ENCODE measurements around the gene HMX3.

The HMX3 gene

GRCh38 chr10:123133541-123134342, 2.0 kb upstream of the HMX3 start:
- Histone ChIP-seq H3K36me3 (ENCODE audit: insufficient read depth, low read length) (no peaks in the 10 kb centered on the region), H3K9ac (ENCODE audit: low read depth, low read length) (no peak overlapping the region), H2AFZ (ENCODE audit: low read depth, low read length) (no peak overlapping the region), H3K27ac (ENCODE audit: low read length) (no peak overlapping the region), H3K4me2 (ENCODE audit: insufficient read depth, low read length) (no peak overlapping the region), H3K9me3 (ENCODE audit: insufficient read depth, low read length, severe bottlenecking) (no peaks in the 10 kb centered on the region), H3K4me1 (ENCODE audit: insufficient read depth, low read length) (no peaks in the 10 kb centered on the region), H3K79me2 (ENCODE audit: insufficient read depth, low read length) (no peaks in the 10 kb centered on the region), H4K20me1 (ENCODE audit: insufficient read depth, low read length) (0 out of 2 replicates have a peak, but pooled peaks cover 3% of the 10 kb centered on the region), H3K27me3 (ENCODE audit: insufficient read depth, low read length, poor library complexity) (peaks cover 5% of the 10 kb centered on the region), H3K4me3 (ENCODE audit: low read depth in 1 of 2, low read length in 2 of 2) (no peak overlapping the region)
- no peak for ATAC-seq (ENCODE audit: insufficient read depth, low read depth)
- no peak for DNase-seq
- no peak for TF ChIP-seq EZH2 (IDR thresholded peaks at IDR 0.05; ENCODE audit: borderline replicate concordance, low read depth, low read length, severe bottlenecking)
- TF ChIP-seq CTCF (IDR thresholded peaks at IDR 0.05; ENCODE audit: borderline replicate concordance, extremely low read depth, low read length, poor library complexity, severe bottlenecking), result no peak

- no peaks in the 10 kb centered on the region for H3K79me2 ChIP-seq (ENCODE audit: insufficient read depth, low read length)
- H4K20me1 ChIP-seq (ENCODE audit: insufficient read depth, low read length), result 0 out of 2 replicates have a peak, but pooled peaks cover 3% of the 10 kb centered on the region
- DNase-seq (no peak), ATAC-seq (ENCODE audit: insufficient read depth, low read depth) (no peak)
- H3K9me3 ChIP-seq (ENCODE audit: insufficient read depth, low read length, severe bottlenecking), result no peaks in the 10 kb centered on the region
- H3K36me3 ChIP-seq (ENCODE audit: insufficient read depth, low read length), result no peaks in the 10 kb centered on the region
- H3K9ac ChIP-seq (ENCODE audit: low read depth, low read length), result no peak overlapping the region
- no peak overlapping the region for H3K4me2 ChIP-seq (ENCODE audit: insufficient read depth, low read length)
- peaks cover 5% of the 10 kb centered on the region for H3K27me3 ChIP-seq (ENCODE audit: insufficient read depth, low read length, poor library complexity)
- H3K27ac ChIP-seq (ENCODE audit: low read length), result no peak overlapping the region
- TF ChIP-seq EZH2 (IDR thresholded peaks at IDR 0.05; ENCODE audit: borderline replicate concordance, low read depth, low read length, severe bottlenecking), result no peak
- no peak for TF ChIP-seq CTCF (IDR thresholded peaks at IDR 0.05; ENCODE audit: borderline replicate concordance, extremely low read depth, low read length, poor library complexity, severe bottlenecking)
- H3K4me3 ChIP-seq (ENCODE audit: low read depth in 1 of 2, low read length in 2 of 2), result no peak overlapping the region
- no peak overlapping the region for H2AFZ ChIP-seq (ENCODE audit: low read depth, low read length)
- H3K4me1 ChIP-seq (ENCODE audit: insufficient read depth, low read length), result no peaks in the 10 kb centered on the region
These were observed 1.3 kb upstream of the HMX3 start for GRCh38 chr10:123134343-123134914.

GRCh38 chr10:123134915-123135414, 805 bp upstream of the HMX3 start:
- Histone ChIP-seq H3K9me3 (ENCODE audit: insufficient read depth, low read length, severe bottlenecking) (no peaks in the 10 kb centered on the region), H3K9ac (ENCODE audit: low read depth, low read length) (no peak overlapping the region), H3K27ac (ENCODE audit: low read length) (no peak overlapping the region), H3K4me2 (ENCODE audit: insufficient read depth, low read length) (no peak overlapping the region), H3K79me2 (ENCODE audit: insufficient read depth, low read length) (no peaks in the 10 kb centered on the region), H3K36me3 (ENCODE audit: insufficient read depth, low read length) (no peaks in the 10 kb centered on the region), H3K4me1 (ENCODE audit: insufficient read depth, low read length) (no peaks in the 10 kb centered on the region), H4K20me1 (ENCODE audit: insufficient read depth, low read length) (0 out of 2 replicates have a peak, but pooled peaks cover 3% of the 10 kb centered on the region), H3K27me3 (ENCODE audit: insufficient read depth, low read length, poor library complexity) (peaks cover 11% of the 10 kb centered on the region), H2AFZ (ENCODE audit: low read depth, low read length) (no peak overlapping the region), H3K4me3 (ENCODE audit: low read depth in 1 of 2, low read length in 2 of 2) (no peak overlapping the region)
- no peak for DNase-seq
- TF ChIP-seq EZH2 (IDR thresholded peaks at IDR 0.05; ENCODE audit: borderline replicate concordance, low read depth, low read length, severe bottlenecking), result no peak
- TF ChIP-seq CTCF (IDR thresholded peaks at IDR 0.05; ENCODE audit: borderline replicate concordance, extremely low read depth, low read length, poor library complexity, severe bottlenecking), result no peak
- ATAC-seq (ENCODE audit: insufficient read depth, low read depth), result no peak

Data from DND-41 (cell line).